ENCODE measurements around the gene IL1R1. TPM values are rescaled to one million over a fixed set of nuclear protein-coding genes. Genes with fewer than 3 reads are reported as not detected.
"Not testable (repeated sequence)": the region's sequence is repeated elsewhere in the genome, so short reads cannot be mapped to it uniquely, and the experiment has no call there.

The IL1R1 gene
- total and polyA plus RNA-seq, 8 donors, result 17.5 to 109 (median 51.3) TPM

DNA sequence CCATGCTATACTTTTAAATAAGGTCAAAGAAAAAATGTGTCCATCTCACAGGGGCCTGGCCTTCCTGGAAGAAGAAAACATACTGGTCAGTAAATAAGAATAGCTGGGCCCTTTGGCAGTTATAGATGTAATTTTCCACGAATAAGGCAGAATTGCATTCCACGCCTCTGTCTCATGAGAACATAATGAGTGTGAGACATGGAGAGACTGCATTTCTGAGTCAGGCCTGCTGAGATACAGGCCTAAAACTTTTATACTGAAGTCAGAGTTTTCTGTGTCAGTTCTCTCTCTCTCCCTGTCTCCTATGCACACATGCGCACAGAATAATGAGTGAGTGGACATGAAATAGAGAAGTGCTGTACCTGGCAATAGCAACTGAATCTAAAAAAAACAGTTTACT is 20.4 kb upstream of the IL1R1 start:
- H3K9me3 ChIP-seq, result no peaks in the 10 kb centered on the region
- peak overlapping the region in 4 of 5 donors; percentile 52 to 77 (median 66) for H3K27ac ChIP-seq
- 59 to 85% (median 71%) methylated on average over 3 of the region's 3 CpGs for WGBS, 5 donors

DNA sequence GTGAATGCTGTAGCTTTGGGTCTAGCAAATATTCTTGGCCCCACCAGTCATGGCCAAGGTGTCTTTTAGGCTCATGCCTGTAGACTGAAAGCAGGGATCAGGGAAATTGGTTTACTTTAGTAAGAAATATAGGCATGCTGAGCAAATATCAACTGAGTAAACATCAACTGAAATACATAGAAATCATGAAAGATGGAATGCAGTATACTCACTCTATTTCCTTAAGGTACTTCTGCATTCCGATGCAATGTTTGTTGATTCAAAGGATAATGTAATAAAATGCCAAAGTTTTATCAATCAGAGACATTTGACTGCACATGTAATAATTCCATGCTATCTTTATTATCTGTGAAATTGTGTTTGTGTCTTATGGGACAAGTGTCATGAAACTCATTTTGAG is 19.6 kb upstream of the IL1R1 start:
- no peaks in the 10 kb centered on the region for H3K27me3 ChIP-seq
- 17 to 62% (median 41%) methylated on average over 1 of the region's 1 CpG for WGBS, 5 donors
- no peak overlapping the region for H3K4me3 ChIP-seq
- no peak for TF ChIP-seq POLR2AphosphoS5 (IDR thresholded peaks at IDR 0.05)
- no peak for TF ChIP-seq EP300 (IDR thresholded peaks at IDR 0.05)
- TF ChIP-seq, protein P1, sequence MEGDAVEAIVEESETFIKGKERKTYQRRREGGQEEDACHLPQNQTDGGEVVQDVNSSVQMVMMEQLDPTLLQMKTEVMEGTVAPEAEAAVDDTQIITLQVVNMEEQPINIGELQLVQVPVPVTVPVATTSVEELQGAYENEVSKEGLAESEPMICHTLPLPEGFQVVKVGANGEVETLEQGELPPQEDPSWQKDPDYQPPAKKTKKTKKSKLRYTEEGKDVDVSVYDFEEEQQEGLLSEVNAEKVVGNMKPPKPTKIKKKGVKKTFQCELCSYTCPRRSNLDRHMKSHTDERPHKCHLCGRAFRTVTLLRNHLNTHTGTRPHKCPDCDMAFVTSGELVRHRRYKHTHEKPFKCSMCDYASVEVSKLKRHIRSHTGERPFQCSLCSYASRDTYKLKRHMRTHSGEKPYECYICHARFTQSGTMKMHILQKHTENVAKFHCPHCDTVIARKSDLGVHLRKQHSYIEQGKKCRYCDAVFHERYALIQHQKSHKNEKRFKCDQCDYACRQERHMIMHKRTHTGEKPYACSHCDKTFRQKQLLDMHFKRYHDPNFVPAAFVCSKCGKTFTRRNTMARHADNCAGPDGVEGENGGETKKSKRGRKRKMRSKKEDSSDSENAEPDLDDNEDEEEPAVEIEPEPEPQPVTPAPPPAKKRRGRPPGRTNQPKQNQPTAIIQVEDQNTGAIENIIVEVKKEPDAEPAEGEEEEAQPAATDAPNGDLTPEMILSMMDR (IDR thresholded peaks at IDR 0.05), result no peak
- no peak for TF ChIP-seq POLR2A (IDR thresholded peaks at IDR 0.05)
- peaks cover 0 to 4% (median 0%) of the 10 kb centered on the region in 4 donors for H3K36me3 ChIP-seq
- peaks cover 15 to 51% (median 35%) of the 10 kb centered on the region in 4 donors for H3K4me1 ChIP-seq
- no peak for DNase-seq
- no peaks in the 10 kb centered on the region for H3K9me3 ChIP-seq
- H3K27ac ChIP-seq, result peak overlapping the region in 4 of 5 donors; percentile 52 to 77 (median 66)
- intact Hi-C loops (cut with DNase I; ENCODE audit: low total_unique reads), result no loop called here

More for the DNA sequence above, 20.4 kb upstream of the IL1R1 start:
- no peaks in the 10 kb centered on the region for H3K27me3 ChIP-seq
- peaks cover 0 to 4% (median 0%) of the 10 kb centered on the region in 4 donors for H3K36me3 ChIP-seq
- intact Hi-C loops (cut with DNase I; ENCODE audit: low total_unique reads), result no loop called here
- peaks cover 22 to 59% (median 41%) of the 10 kb centered on the region in 4 donors for H3K4me1 ChIP-seq
- H3K4me3 ChIP-seq, result no peak overlapping the region
- TF ChIP-seq POLR2A (IDR thresholded peaks at IDR 0.05) (no peak), EP300 (IDR thresholded peaks at IDR 0.05) (no peak), POLR2AphosphoS5 (IDR thresholded peaks at IDR 0.05) (peak in 2 of 3 donors; percentile 37 to 47)
- TF ChIP-seq, protein P1 (IDR thresholded peaks at IDR 0.05), result no peak
- peak in 1 of 2 donors; percentile 38 for DNase-seq

DNA sequence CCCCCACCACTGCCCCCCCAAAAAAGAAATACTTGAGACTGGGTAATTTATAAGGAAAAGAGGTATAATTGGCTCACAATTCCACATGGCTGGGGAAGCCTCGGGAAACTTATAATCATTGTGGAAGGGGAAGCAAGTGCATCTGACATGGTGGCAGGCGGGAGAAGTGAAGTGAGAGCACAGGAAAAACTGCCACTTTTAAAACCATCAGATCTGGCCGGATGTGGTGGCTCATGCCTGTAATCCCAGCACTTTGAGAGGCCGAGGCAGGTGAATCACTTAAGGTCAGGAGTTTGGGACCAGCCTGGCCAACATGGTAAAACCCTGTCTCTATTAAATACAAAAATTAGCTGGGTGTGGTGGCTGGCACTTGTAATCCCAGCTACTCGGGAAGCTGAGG is 18.1 kb upstream of the IL1R1 start:
- H3K36me3 ChIP-seq; DNase-seq; H3K27me3 ChIP-seq; H3K27ac ChIP-seq; H3K4me3 ChIP-seq; intact Hi-C loops (cut with DNase I; ENCODE audit: low total_unique reads); H3K9me3 ChIP-seq: not testable (repeated sequence)
- H3K4me1 ChIP-seq, result peaks cover 15 to 41% (median 27%) of the 10 kb centered on the region in 4 donors
- 79 to 96% (median 85%) methylated on average over 5 of the region's 5 CpGs for WGBS, 5 donors

DNA sequence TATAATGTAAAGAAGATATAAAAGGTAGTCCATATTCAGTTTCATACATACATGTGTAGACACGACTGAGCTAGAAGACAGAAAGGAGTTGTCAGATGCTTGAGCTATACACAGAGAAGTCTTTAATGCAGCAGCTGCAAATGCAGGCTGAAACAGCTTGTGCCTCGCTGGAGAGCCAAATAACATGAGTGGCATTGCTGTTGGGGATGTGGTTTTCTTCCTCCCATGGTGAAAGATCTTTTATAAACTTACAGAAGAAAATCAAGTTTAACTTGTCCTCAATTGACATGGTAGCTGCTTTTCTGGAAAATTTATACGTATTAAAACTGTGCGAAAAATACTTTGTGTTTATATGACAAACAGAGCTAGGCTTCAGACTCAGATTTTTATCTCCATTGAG is 16.4 kb upstream of the IL1R1 start:
- Histone ChIP-seq H3K36me3 (peaks cover 0 to under 1% (median 0%) of the 10 kb centered on the region in 4 donors), H3K9me3 (no peaks in the 10 kb centered on the region), H3K4me3 (no peak overlapping the region), H3K4me1 (peaks cover 12 to 39% (median 18%) of the 10 kb centered on the region in 4 donors), H3K27me3 (no peaks in the 10 kb centered on the region), H3K27ac (no peak overlapping the region)
- TF ChIP-seq POLR2A (IDR thresholded peaks at IDR 0.05), result no peak
- no peak for TF ChIP-seq POLR2AphosphoS5 (IDR thresholded peaks at IDR 0.05)
- TF ChIP-seq EP300 (IDR thresholded peaks at IDR 0.05), result no peak
- WGBS, 5 donors, result 67 to 83% (median 79%) methylated on average over 4 of the region's 4 CpGs
- intact Hi-C loops (cut with DNase I; ENCODE audit: low total_unique reads), result no loop called here
- DNase-seq, result no peak

DNA sequence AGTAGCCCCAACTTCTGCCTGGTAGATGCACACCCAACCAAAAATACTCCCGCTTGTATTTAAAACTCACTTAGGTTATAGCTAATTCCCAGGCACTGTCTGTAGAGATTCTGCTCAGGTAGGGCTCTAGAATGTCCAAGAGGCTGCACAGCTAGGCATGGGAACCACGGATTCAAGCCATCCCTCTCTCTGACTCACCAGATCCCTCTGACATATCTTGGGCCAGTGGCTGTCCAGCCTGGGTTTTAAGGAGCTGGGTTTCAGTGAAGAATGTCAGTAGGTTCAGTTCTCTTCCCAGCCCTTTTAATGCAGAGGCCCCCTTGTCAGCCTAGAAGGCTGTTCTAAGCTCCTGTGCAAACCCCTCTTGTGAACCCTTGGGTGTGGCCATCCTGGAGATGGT is 15.9 kb upstream of the IL1R1 start:
- no peak for DNase-seq
- Histone ChIP-seq H3K4me3 (no peak overlapping the region), H3K27me3 (no peaks in the 10 kb centered on the region), H3K9me3 (peaks cover 0 to 1% (median 0%) of the 10 kb centered on the region in 4 donors), H3K4me1 (peaks cover 7 to 34% (median 15%) of the 10 kb centered on the region in 4 donors), H3K36me3 (no peaks in the 10 kb centered on the region), H3K27ac (no peak overlapping the region)
- 85 to 92% (median 90%) methylated on average over 2 of the region's 2 CpGs for WGBS, 5 donors
- no peak for TF ChIP-seq EP300 (IDR thresholded peaks at IDR 0.05)
- no peak for TF ChIP-seq POLR2A (IDR thresholded peaks at IDR 0.05)
- TF ChIP-seq, protein P1 (IDR thresholded peaks at IDR 0.05), result no peak
- intact Hi-C loops (cut with DNase I; ENCODE audit: low total_unique reads), result no loop called here

Data from stomach (tissue), 9 donors.